HG03064 (cell line): ENCODE measurements around the gene PNPLA7.
"Not testable (repeated sequence)": the region's sequence is repeated elsewhere in the genome, so short reads cannot be mapped to it uniquely, and the experiment has no call there.

Source experiments
- ATAC-seq: cut with Tn5 transposase; IDR thresholded peaks from one replicate; pipeline ENCODE4 v1.9.1; 2021; ENCODE audit warnings: low read depth; ENCODE audit not compliant: unreplicated experiment

The PNPLA7 gene

DNA sequence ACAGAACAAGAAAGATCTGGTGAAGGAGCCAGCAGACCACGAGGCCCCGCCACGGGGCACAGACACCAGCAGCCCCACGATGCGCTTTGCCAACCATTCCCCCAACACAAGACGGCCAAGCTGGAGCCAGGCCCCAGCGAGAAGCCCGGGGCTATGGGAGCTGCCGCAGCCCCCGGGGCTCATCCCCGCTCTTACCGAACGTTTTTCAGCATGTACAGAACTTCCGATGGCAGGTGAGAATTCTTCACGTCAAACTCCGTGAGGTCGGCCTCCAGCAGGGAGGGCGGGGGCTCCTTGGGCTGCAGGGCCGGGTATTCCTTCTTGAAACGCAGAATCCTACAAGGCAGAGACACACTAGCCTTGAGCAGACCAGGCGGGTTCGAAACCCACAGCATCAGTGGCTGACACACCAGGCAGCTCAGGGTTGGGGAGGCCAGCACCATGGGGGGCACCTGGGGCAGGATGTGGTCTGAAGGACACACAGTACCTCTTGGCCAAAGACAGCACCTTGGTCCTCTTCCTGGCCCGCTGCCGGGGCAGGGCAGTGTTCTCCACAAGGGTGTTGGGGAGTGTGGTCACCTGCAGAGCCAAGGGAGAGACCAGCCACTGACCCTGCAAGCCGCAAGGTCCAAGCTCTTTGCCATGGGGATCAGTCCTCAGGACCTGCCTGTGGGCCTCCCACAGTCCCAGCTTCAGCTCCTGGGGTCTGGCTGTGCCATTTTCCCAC is 6.8 kb downstream of the PNPLA7 start:
- no peak for ATAC-seq

DNA sequence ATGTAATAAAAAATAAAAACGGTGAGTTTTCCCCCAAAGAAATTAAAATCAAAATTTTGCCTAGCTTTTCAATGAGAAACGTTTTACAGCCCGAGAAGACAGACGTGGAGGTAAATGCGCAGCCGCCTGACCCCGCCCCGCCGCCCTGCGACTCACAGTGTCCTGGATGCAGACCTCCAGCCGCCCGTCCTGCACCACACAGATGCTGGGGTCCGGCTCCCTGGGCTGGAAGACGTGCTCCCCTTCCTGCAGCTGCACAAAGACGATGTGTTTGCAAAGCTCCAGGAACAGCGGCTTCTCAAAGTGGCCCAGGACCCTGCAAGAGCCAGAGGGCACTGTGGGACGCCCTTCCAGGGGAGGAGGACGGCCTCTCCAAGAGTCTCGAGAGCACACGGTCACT is 7.7 kb downstream of the PNPLA7 start:
- ATAC-seq, result no peak

DNA sequence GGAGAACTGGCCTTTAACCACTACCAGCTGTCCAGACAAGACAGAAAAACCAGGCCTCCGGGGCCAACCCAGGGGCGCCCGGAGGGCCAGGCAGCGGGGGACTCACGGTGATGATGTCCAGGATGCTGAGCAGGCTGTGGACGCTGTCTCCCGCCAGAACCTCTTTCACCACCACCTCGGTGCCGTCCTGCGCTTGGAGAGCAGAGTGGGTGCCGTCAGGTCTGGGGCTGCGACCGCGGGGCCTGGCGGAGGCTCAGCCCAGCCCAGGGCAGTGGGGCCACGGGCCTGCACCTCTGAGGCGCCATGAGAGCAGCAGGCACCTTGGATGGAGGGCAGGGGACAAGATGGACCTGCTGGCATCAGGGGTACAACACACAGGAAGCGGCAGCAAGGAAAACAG is 9.7 kb downstream of the PNPLA7 start:
- no peak for ATAC-seq

DNA sequence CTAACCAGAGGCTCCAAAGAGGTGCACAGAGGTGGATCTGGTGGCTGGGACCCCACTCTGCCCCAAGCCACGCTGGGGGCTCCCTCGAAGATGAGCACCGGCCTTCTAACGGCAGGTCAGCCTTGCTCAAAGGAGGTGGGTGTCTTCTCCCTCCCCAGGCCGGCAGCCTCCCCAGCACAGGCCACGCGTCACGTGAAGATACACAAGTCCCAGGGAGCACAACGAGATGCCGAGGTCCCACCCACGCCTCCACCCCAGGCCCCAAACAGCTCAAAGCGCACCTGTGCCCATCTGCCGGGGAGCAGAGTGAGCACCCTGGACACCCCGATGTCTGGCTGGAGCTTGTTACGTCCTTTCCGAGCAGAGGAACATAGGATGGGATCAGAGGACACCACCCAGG is 12.1 kb downstream of the PNPLA7 start:
- ATAC-seq, result no peak

DNA sequence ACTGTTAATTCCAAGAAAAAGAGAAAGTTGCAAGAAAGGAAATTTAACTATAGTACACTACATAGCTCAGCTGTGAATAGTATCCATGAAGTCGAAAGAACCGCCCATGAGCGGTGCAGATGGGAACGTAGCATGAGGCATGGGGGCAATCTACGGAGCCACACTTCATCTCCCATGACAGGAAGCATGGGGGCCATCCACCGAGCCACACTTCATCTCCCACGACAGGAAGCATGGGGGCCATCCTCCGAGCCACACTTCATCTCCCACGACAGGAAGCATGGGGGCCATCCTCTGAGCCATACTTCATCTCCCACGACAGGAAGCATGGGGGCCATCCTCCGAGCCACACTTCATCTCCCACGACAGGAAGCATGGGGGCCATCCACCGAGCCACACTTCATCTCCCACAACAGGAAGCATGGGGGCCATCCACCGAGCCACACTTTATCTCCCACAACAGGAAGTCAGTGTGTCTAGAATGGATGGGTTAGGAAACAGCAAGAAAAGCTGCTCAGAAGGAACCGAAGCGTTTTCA is 13.5 kb downstream of the PNPLA7 start:
- ATAC-seq, result not testable (repeated sequence)

DNA sequence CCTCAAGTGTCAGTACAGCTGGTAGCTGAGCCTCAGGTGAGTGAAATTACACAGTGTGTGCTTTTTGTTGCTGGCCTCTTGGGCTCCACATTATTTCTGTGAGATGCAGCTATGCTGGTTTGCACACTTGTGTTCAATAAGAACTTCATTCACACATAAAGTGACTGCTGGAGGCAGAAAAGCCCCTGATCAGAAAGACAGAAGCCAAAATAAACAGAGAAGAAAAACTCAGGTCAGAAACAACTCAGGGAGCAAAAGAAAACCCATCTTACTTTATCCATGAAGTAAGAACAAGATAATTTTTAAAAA is 15.1 kb downstream of the PNPLA7 start:
- ATAC-seq, result no peak

DNA sequence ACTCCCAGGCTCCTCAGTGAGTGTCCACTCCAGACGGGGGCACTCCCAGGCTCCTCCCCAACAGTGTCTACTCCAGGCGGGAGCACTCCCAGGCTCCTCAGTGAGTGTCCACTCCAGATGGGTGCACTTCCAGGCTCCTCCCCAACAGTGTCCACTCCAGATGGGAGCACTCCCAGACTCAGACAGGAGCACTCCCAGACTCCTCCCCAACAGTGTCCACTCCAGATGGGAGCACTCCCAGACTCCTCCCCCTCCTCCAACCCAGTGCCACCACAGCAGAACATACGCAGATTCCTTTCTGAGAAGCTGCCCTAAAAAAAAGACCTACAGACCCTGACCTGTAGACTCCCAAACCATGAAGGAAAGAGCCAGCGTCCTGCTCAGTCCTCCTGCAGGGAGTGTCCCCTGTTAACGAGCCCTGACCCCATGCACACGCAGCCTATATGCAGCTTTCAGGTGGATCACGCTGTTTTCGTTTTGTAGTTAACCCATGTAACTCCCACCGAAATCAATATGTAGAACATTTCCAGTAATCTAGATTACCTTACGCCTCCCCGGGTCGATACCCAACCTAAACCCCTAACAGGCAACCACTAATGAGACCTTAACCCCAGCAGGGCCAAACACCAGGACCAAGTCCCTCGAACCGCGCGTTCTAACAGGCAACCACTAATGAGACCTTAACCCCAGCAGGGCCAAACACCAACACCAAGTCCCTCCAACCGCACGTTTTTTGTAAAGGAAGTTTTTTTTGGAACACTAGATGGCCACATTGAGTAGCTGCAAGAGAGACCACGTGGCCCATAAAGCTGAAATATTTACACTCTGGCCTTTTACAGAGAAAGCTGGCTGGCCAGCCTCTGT is 15.7 kb downstream of the PNPLA7 start:
- ATAC-seq, result no peak

DNA sequence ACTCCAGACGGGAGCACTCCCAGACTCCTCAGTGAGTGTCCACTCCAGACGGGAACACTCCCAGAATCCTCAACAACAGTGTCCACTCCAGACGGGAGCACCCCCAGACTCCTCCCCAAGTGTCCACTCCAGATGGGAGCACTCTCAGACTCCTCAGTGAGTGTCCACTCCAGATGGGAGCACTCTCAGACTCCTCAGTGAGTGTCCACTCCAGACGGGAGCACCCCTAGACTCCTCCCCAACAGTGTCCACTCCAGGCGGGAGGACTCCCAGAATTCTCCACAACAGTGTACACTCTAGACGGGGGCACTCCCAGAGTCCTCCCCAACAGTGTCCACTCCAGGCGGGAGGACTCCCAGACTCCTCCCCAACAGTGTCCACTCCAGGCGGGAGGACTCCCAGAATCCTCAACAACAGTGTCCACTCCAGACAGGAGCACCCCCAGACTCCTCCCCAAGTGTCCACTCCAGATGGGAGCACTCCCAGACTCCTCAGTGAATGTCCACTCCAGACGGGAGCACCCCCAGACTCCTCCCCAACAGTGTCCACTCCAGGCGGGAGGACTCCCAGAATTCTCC is 17.2 kb downstream of the PNPLA7 start:
- not testable (repeated sequence) for ATAC-seq

DNA sequence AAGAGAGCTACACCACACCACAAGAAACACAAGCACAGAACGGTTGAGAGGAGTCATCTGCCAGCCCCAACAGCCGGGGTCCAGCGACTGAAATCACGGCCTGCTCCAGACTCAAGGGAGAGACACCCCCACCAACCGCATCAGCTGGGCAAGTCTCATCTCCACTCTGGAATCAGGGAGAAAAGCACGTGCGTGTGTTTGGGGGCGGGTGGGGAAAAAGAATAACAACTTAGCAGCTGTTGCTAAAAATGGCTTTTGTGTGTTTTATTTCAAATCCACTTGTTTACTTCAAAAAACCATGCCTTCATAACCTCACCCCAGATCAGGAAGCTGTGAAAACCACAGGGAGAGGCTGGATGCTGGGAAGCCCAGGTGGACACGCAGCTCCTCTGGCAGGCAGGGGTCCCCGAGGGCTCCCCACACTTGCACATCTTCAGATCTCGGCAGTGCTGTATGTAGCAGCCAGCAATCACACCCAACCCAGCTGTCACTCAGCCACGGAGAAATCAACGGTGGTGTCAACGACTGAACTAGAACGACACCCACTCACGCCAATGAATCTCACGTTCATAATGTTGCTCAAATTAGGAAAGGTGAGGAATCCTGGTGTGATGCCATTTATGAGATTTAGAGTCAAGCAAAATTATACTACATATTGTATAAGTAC is 19.0 kb downstream of the PNPLA7 start:
- no peak for ATAC-seq

DNA sequence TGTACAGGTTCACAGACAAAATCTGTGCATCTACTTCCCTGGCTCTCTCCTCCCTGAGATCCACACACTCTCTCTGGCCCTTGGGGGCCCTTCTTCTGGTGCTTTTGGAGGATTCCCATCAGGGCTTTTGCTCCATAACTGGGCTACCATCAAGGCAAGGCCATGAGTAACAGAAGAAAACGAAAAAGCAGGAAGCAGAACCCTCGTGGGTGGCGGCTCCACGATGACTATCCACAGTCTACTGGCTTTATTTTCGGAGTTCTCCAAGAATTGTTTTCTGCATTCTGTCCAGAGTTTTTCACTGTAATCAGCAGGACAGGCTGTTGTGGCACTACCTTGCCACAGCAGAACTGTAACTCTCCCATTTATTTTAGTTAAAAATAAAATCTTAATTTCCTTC is 19.9 kb downstream of the PNPLA7 start:
- no peak for ATAC-seq

DNA sequence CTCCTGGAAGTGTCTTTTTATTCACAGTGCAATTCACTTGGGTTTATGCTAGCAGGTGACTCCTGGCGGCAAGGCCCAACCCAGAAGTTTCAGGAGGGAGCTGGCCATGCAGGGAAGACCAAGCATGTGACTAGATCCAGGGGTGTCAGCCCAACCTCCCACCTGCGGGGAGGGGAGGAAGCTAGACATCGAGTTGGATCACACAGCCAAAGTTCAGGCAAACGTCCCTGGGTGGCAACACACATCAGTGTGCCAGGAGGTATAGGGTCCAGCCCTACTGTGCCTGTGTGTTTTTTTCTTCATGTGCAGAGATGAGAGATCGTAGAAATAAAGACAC is 25.3 kb downstream of the PNPLA7 start:
- no peak for ATAC-seq

DNA sequence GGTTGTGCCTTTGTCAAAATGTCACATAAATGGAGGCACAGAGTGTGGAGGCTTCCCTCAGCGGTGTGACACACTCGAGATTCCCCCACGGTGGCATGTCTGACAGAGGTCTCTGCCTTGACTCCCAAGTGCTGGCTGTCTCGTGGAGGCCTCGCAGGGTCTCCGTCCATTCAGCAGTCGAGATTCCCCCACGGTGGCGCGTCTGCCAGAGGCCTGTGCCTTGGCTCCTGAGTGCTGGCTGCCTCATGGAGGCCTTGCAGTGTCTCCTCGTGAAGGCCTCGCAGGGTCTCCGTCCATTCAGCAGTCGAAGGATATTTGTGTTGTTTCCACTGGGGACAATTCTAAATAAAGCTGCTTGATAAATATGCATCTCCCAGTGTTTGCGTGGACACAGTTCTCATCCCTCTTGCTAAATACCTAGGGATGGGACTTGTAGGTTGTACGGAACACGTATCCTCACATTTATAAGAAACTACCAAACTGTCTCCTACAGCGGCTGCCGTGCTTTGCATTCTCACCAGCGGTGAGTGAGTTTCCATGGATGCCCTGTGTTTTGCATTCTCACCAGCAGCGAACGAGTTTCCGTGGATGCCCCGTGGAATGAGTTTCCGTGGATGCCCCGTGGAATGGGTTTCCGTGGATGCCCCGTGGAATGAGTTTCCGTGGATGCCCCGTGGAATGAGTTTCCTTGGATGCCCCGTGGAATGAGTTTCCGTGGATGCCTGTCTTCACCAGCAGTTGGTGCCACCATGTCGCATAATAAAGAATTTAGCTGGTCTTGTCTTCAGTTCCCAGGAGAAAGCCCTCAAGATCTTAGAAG is 25.8 kb downstream of the PNPLA7 start:
- ATAC-seq, result no peak

DNA sequence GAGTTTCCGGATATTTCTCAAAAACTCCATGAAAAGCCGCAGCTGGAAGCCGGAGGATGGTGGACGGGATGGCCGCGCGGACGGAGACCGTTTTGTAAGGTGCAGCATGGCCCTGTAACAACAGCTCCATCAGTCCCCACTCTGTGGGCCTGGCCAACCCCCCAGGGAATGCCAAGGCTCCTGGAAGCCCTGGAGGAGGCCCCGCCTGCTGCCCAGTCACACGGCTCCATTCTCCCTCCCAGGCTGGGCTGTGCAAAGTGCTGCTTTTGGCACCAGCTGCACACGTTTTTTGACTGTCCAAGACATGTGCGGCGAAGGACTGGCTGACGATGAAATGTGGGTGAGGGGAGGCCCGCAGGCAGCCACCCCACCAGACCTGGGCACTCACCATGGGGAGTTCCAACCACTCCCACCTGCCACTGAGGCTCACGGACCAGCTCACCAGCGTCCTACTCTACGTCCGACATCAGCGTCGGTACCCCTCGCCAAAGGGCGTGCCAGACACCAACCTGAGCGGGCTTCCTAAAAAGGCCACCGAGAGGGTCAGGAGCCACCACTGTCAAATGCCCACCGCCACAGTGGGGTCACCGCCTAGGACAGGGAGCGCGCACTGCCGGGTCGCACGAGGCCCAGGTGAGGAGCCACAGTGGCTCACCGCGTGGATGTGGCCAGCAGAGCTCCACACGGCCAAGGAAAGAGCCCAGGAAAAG is 27.3 kb downstream of the PNPLA7 start:
- no peak for ATAC-seq

DNA sequence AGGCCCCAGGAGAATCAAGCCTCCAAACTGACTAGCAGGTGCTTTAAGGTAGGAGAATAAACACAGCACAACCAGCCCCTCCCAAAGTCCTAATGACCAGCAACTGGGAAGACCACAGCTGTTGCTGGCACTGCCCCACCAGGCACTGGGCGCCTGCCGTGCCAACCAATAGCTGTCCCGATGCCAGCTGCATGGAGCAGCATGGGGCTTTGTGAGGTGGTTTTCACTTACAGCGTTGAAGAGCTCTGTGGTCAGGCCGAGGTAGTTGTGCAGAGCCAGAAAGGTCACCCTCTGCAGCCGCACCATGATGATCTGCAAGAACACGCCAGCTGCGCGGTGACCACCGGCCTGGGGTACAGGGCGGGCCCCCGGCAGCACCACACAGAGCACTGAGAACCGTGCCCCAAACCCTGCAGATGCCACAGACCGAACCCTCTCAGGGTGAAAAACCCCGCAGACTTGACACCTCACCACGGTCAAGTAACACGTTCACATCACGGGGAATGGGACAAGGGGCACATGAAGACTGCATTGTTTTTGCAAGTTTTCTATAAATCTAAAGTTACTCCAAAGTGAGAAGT is 28.7 kb downstream of the PNPLA7 start:
- ATAC-seq, result no peak

DNA sequence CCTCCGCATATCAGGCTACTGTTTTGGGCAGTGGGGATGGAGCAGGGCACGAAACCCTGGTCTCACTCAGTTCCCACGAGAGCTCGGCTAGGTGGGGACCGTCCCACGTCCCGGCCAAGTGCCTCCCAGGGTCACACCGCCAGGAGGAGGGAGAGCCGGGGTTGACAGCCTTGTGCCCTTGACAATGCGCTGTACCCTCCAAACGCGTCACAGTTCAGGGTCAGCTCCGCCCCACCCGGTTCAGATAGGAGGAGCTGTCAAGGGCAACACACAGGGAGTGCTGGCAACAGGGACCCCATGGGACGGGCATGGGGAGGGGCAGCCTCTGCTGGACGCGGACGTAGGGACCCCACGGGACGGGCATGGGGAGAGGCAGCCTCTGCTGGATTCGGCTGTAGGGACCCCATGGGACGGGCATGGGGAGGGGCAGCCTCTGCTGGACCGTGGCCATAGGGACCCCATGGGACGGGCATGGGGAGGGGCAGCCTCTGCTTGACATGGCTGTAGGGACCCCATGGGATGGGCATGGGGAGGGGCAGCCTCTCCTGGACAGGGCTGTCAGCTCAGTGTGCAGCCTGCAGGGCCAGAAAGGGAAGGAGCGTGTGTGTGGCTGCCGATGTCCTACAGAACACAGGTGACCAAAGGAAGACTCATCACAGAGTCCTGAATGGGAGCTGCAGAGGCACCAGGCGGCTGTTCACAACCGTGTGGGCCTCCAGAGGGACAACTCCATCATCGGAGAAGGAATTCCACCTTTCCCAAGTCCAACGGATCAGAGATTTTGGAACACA is 29.4 kb downstream of the PNPLA7 start:
- no peak for ATAC-seq

DNA sequence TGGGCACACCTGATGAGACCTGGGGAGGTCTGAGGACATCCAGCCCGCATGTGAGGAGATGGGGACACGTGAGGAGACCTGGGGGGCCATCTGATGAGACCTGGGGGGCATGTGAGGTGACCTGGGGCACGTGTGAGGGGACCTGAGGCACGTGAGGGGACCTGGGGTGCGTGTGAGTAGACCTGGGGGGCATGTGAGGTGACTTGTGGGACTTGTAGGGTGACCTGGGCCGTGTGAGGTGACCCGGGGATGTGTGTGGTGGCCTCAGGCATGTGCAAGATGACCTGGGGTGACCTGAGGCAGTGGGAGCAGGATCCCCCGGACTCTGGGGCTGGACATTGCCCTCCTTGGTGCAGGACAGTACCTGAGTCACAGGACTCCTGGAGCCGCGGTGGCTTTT is 30.6 kb downstream of the PNPLA7 start:
- ATAC-seq, result no peak

DNA sequence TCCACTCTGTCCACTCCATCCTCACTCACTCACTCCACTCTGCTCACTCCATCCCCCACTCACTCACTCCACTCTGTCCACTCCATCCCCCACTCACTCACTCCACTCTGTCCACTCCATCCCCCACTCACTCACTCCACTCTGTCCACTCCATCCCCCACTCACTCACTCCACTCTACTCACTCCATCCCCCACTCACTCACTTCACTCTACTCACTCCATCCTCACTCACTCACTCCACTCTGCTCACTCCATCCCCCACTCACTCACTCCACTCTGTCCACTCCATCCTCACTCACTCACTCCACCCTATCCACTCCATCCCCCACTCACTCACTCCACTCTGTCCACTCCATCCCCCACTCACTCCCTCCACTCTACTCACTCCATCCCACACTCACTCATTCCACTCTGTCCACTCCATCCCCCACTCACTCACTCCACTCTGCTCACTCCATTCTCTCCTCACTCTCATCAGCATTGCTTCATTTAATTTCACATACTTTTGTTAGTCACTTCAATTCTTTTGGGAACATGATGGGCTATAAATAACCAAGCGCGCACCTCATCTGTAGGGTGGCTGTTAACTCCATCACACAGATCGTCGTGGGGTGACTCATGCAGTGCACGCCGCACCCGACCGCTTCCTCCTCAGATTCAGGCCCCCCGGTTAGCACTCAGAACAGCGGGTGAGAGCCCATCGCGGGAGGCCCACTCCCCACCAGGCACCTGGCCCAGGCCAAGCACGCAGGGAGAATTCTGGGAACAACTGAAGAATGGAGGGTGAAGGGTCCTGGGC is 31.3 kb downstream of the PNPLA7 start:
- not testable (repeated sequence) for ATAC-seq
